OCI-LY7 (cell line): ENCODE measurements around the gene DPPA5. TPM values are rescaled to one million over a fixed set of nuclear protein-coding genes. Genes with fewer than 3 reads are reported as not detected.

Experiments
- BruUV-seq: library from RNA; stranded (reverse); fragments of 400-500 nt; replicated peaks from 2 replicates; lab custom pipeline; 2021; lab: Mats Ljungman, UMichigan
- CTCF ChIA-PET: fragments of 300-600 bp; sonication (Branson Sonifier 250); formaldehyde crosslinking; loops from one replicate; lab custom pipeline; 2022; ENCODE audit warnings: antibody characterized with exemption; ENCODE audit not compliant: unreplicated experiment; lab: Charles Lee
- POLR2A ChIA-PET: fragments of 300-600 bp; sonication (Branson Sonifier 250); formaldehyde crosslinking; loops from one replicate; lab custom pipeline; 2022; ENCODE audit warnings: antibody characterized with exemption; lab: Charles Lee
- DNase-seq: peaks from one replicate; pipeline ENCODE4 v3.0.0-alpha.2; 2015; ENCODE audit warnings: low spot score
- H2AFZ ChIP-seq: fragments of 200-600 bp; sonication (generic), shearing (Covaris generic); 2 replicates; pipeline ENCODE4 v1.6.1; 2014; ENCODE audit warnings: mild to moderate bottlenecking, antibody characterized with exemption, low read length, moderate library complexity
- H3K27ac ChIP-seq: fragments of 200-600 bp; sonication (generic); 2 replicates; pipeline ENCODE4 v1.5.1; 2014; ENCODE audit warnings: mixed run types, low read depth, mild to moderate bottlenecking, moderate library complexity, low read length, inconsistent platforms; ENCODE audit not compliant: poor library complexity, severe bottlenecking
- H3K36me3 ChIP-seq: fragments of 200-600 bp; sonication (generic); 2 replicates; pipeline ENCODE4 v1.6.1; 2014; ENCODE audit warnings: mild to moderate bottlenecking, antibody characterized with exemption, low read length, moderate library complexity, mixed read lengths; ENCODE audit not compliant: insufficient read depth
- H3K4me1 ChIP-seq: fragments of 200-600 bp; sonication (generic); 2 replicates; pipeline ENCODE4 v1.5.1; 2014; ENCODE audit warnings: mild to moderate bottlenecking, low read length; ENCODE audit not compliant: insufficient read depth, poor library complexity, severe bottlenecking
- H3K4me2 ChIP-seq: fragments of 200-600 bp; sonication (generic); 2 replicates; pipeline ENCODE4 v1.6.1; 2014; ENCODE audit warnings: mild to moderate bottlenecking, low read length
- H3K4me3 ChIP-seq: fragments of 200-600 bp; sonication (generic); 2 replicates; pipeline ENCODE4 v1.5.1; 2014; ENCODE audit warnings: mild to moderate bottlenecking, low read depth, low read length; ENCODE audit not compliant: poor library complexity, severe bottlenecking
- H3K79me2 ChIP-seq: fragments of 200-600 bp; sonication (generic); 2 replicates; pipeline ENCODE4 v1.6.1; 2016; ENCODE audit warnings: low read depth, mild to moderate bottlenecking, low read length, moderate library complexity, mixed read lengths; ENCODE audit not compliant: insufficient read depth
- H3K9me2 ChIP-seq: fragments of 200-600 bp; sonication (generic); 2 replicates; pipeline ENCODE4 v1.6.1; 2016; ENCODE audit warnings: mild to moderate bottlenecking, low read length, mixed read lengths; ENCODE audit not compliant: insufficient read depth
- H3K9me3 ChIP-seq: fragments of 200-600 bp; sonication (generic); 2 replicates; pipeline ENCODE4 v1.6.1; 2014; ENCODE audit warnings: mild to moderate bottlenecking, mixed run types, low read length, mixed read lengths
- H4K20me1 ChIP-seq: fragments of 200-600 bp; sonication (generic); 2 replicates; pipeline ENCODE4 v1.6.1; 2014; ENCODE audit warnings: mild to moderate bottlenecking, antibody characterized with exemption, low read length, moderate library complexity, mixed read lengths; ENCODE audit not compliant: insufficient read depth
- CTCF ChIP-seq: fragments of 200-600 bp; sonication (generic); conservative IDR thresholded peaks from 2 replicates; pipeline ENCODE4 v1.5.1; 2014; ENCODE audit warnings: mild to moderate bottlenecking, antibody characterized with exemption, low read length, moderate library complexity, mixed read lengths
- EZH2phosphoT487 ChIP-seq: fragments of 200-600 bp; sonication (generic); IDR thresholded peaks from 2 replicates; pipeline ENCODE4 v1.6.1; 2018; ENCODE audit warnings: low read depth, borderline replicate concordance, mild to moderate bottlenecking, mixed run types, antibody characterized with exemption, low read length, moderate library complexity, mixed read lengths
- intact Hi-C: fragments of 100-400 bp; cut with micrococcal nuclease; formaldehyde crosslinking; loops from one replicate; pipeline ENCODE4 v1.10.0; 2022; ENCODE audit not compliant: unreplicated experiment
- total RNA-seq, 2 experiments: library from RNA; depleted of rRNA in 1 of 2; stranded (reverse); fragments of >200 nt in 1 of 2; shearing (Covaris generic) in 1 of 2; gene quantifications; 2 replicates each; pipeline ENCODE4 v1.2.3, GENCODE V29; 2014 to 2022

The DPPA5 gene
- total RNA-seq, 2 experiments from 2014 or later: not detected

GRCh38 chr6:73363537-73363875 is 9.4 kb upstream of the DPPA5 start:
- CTCF ChIA-PET: no interaction called here
- no peak for DNase-seq
- intact Hi-C loops: no loop called here
- H2AFZ ChIP-seq: no peak overlapping the region
- H3K79me2 ChIP-seq: no peaks in the 10 kb centered on the region
- no peak for TF ChIP-seq CTCF
- TF ChIP-seq EZH2phosphoT487: no peak
- H3K4me2 ChIP-seq: no peak overlapping the region
- H3K9me3 ChIP-seq: no peaks in the 10 kb centered on the region
- H4K20me1 ChIP-seq: no peaks in the 10 kb centered on the region
- BruUV-seq: no TSS peak
- no peak overlapping the region for H3K27ac ChIP-seq
- no peaks in the 10 kb centered on the region for H3K36me3 ChIP-seq
- H3K9me2 ChIP-seq: no peaks in the 10 kb centered on the region
- H3K4me3 ChIP-seq: no peak overlapping the region
- no peaks in the 10 kb centered on the region for H3K4me1 ChIP-seq
- POLR2A ChIA-PET: no interaction called here

GRCh38 chr6:73362869-73363536 is 8.9 kb upstream of the DPPA5 start:
- no peaks in the 10 kb centered on the region for H3K79me2 ChIP-seq
- H3K36me3 ChIP-seq: no peaks in the 10 kb centered on the region
- no peak overlapping the region for H3K4me2 ChIP-seq
- no peaks in the 10 kb centered on the region for H3K9me3 ChIP-seq
- H3K4me3 ChIP-seq: no peak overlapping the region
- H3K27ac ChIP-seq: no peak overlapping the region
- no peak overlapping the region for H2AFZ ChIP-seq
- BruUV-seq: no TSS peak
- H3K4me1 ChIP-seq: no peaks in the 10 kb centered on the region
- DNase-seq: no peak
- no peaks in the 10 kb centered on the region for H3K9me2 ChIP-seq
- ChIA-PET CTCF (no interaction called here), POLR2A (no interaction called here)
- no peaks in the 10 kb centered on the region for H4K20me1 ChIP-seq
- intact Hi-C loops: no loop called here
- TF ChIP-seq CTCF (no peak), EZH2phosphoT487 (no peak)

GRCh38 chr6:73362358-73362757 is 8.3 kb upstream of the DPPA5 start, which contains the start of gene KHDC3L:
KHDC3L (plus strand) TSS chr6:73362658; CDS start chr6:73362730, 72 bp downstream.
- H4K20me1 ChIP-seq: no peaks in the 10 kb centered on the region
- TF ChIP-seq CTCF: no peak
- no peak for TF ChIP-seq EZH2phosphoT487
- no peak within 1 kb of the TSS for H3K27ac ChIP-seq
- H3K79me2 ChIP-seq: no peaks in the 10 kb centered on the region
- H3K36me3 ChIP-seq: no peaks in the 10 kb centered on the region
- no peak within 1 kb of the TSS for H3K4me2 ChIP-seq
- H3K4me3 ChIP-seq: no peak within 1 kb of the TSS
- H3K9me2 ChIP-seq: no peaks in the 10 kb centered on the region
- H3K9me3 ChIP-seq: no peaks in the 10 kb centered on the region
- H2AFZ ChIP-seq: no peak within 1 kb of the TSS
- ChIA-PET CTCF (no interaction called here), POLR2A (no interaction called here)
- H3K4me1 ChIP-seq: no peaks in the 10 kb centered on the region
- DNase-seq: no peak
- BruUV-seq: no TSS peak
- intact Hi-C loops: no loop called here
